Measurements from ENCODE around the gene MXRA5.
"Not testable (repeated sequence)": the region's sequence is repeated elsewhere in the genome, so short reads cannot be mapped to it uniquely, and the experiment has no call there.

Gene MXRA5

DNA sequence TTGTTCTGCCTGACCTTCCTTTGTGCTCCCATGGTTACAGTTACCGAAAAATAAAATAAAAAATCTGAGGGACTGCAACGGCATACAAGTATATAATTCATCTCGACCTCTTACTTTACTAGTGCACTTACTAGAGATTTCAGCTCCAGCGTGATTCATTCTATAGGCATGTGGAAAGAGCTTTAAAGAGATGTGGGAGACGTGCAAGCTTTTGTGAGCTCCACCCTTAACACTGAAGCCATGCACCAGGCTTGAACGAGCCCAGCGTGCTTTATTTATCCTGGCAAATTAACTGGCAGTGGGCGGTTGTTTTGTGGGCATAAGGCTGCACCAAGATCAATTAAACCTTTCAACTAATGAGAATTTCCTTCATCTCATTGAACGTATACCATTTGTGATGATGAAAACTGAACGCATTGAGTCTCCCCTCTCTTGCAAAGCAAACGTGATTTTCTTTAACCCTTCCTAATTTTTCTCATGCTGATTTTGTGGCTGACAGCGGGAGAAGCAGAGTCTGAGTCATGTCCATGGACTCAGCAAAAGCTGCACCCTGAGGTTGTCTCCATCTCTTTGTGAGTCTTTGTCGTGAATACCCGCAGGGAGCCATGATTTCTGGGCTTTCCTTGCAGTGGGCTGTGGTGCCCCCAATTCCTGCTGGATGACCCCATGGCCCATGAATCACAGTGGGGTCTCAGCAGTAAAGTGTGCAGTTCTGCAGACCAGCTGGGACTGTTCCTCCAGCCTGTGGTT, 60.1 kb downstream of the MXRA5 start:
- DNase-seq, result no peak
- no peaks in the 10 kb centered on the region for H3K4me1 Mint-ChIP-seq
- no peak overlapping the region for H3K4me3 Mint-ChIP-seq
- H3K27me3 Mint-ChIP-seq, result no peaks in the 10 kb centered on the region
- H3K9me3 Mint-ChIP-seq, result no peaks in the 10 kb centered on the region
- no peaks in the 10 kb centered on the region for H3K36me3 Mint-ChIP-seq
- H3K27ac Mint-ChIP-seq, result no peak overlapping the region
- CTCF ChIA-PET, result no interaction called here

DNA sequence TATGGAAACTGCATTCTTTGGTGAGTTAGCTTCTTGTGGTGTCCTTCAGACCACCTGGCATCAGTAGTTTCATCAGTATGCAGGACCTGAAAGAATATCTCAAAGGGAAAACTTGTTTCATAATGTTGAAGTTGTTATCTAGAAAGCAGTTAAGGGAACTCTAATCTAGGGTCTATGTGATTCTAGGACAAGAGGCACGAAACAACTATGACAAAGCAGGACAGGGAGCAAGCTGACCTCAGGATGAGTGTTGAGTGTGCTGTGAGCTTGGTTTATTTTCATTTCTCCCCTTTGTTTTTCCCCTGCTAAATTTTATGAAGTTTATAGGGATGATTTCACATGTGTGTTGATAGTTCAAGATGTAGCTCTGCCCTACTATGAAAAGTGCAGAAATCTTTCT, 65.7 kb downstream of the MXRA5 start:
- CTCF ChIA-PET, result no interaction called here
- no peak for DNase-seq
- Mint-ChIP-seq H3K4me3 (no peak overlapping the region), H3K27ac (no peak overlapping the region), H3K4me1 (no peaks in the 10 kb centered on the region), H3K36me3 (no peaks in the 10 kb centered on the region), H3K9me3 (no peaks in the 10 kb centered on the region), H3K27me3 (no peaks in the 10 kb centered on the region)

DNA sequence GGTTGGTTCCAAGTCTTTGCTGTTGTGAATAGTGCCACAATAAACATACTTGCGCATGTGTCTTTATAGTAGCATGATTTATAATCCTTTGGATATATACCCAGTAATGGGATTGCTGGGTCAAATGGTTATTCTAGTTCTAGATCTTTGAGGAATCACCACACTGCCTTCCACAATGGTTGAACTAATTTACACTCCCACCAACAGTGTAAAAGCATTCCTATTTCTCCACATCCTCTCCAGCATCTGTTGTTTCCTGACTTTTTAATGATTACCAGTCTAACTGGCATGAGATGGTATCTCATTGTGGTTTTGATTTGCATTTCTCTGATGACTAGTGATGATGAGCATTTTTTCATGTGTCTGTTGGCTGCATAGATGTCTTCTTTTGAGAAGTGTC, 72.8 kb downstream of the MXRA5 start:
- H3K9me3 Mint-ChIP-seq, H3K36me3 Mint-ChIP-seq, H3K4me1 Mint-ChIP-seq, CTCF ChIA-PET, H3K4me3 Mint-ChIP-seq, H3K27me3 Mint-ChIP-seq, DNase-seq, H3K27ac Mint-ChIP-seq: not testable (repeated sequence)

DNA sequence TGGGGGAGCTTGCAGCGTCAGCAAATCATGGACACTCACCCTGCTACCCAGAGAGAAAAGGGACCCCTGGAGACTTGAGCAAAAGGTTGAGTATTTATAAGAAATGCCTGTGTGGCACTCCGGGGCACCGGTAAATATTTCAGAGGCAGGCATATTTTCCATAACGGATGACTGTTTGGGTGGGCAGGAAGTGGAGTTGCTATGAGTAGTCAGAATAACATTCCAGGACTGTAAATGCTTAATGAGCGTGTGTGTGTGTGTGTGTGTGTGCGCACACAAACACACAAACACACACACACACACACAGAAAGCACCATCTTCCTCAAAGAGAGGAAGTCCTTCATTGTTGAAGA, 74.6 kb downstream of the MXRA5 start:
- no peak for DNase-seq
- Mint-ChIP-seq H3K36me3 (no peaks in the 10 kb centered on the region), H3K9me3 (no peaks in the 10 kb centered on the region), H3K27me3 (no peaks in the 10 kb centered on the region), H3K4me1 (no peaks in the 10 kb centered on the region), H3K4me3 (no peak overlapping the region), H3K27ac (no peak overlapping the region)
- CTCF ChIA-PET, result no interaction called here

DNA sequence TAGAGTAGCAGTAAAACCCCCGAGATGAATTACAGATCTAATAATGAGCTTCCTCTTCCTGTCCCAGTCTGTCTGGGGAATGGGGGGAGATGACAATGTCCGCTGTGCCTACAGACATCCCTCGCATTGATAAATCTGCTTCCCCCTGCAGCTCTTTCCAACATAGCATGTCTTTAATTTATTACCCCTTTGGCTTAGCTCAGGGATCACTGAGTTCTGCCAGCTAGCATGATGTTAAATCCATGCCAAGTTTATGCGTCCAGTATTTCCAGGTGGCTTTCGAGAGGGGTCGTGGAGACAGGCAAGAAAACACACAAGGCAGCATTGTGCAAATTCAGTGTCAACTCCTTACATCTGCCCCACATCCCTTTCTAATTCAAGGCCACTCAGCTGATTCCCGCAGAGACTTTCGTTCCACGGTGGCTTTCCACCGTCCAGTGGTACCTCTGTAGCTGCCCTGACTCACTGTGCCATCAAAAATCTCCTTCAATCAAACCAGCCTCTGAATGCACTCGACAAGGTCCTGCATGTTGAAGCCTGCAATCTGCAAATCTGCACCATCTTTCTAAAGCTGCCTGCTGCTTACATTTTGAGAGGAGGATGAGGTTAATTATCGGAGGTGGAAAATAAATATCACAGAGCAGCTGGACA, 75.1 kb downstream of the MXRA5 start:
- DNase-seq, result no peak
- Mint-ChIP-seq H3K27ac (no peak overlapping the region), H3K9me3 (no peaks in the 10 kb centered on the region), H3K27me3 (no peaks in the 10 kb centered on the region), H3K4me1 (no peaks in the 10 kb centered on the region), H3K4me3 (no peak overlapping the region), H3K36me3 (no peaks in the 10 kb centered on the region)
- CTCF ChIA-PET, result no interaction called here

DNA sequence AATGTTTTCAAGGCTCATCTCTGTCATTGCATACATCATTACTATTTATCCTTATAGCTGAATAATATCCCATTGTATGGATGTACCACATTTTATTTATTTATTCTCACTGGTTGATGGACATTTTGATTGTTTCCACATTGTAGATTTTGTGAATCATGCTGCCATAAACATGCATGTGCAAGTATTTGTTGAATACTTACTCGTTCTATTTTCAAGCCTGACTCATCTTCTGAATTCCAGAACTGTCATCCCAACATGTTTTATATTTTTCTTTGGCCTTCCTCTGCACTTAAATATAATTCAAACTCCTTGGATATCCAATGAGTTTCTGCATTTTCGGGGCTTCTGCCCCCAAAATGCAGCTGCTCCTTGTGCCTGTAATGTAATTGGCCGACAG, 77.6 kb downstream of the MXRA5 start:
- no peak overlapping the region for H3K27ac Mint-ChIP-seq
- H3K4me3 Mint-ChIP-seq, result no peak overlapping the region
- CTCF ChIA-PET, result no interaction called here
- H3K36me3 Mint-ChIP-seq, result no peaks in the 10 kb centered on the region
- no peak for DNase-seq
- no peaks in the 10 kb centered on the region for H3K4me1 Mint-ChIP-seq
- H3K27me3 Mint-ChIP-seq, result no peaks in the 10 kb centered on the region
- H3K9me3 Mint-ChIP-seq, result peaks cover 3% of the 10 kb centered on the region

DNA sequence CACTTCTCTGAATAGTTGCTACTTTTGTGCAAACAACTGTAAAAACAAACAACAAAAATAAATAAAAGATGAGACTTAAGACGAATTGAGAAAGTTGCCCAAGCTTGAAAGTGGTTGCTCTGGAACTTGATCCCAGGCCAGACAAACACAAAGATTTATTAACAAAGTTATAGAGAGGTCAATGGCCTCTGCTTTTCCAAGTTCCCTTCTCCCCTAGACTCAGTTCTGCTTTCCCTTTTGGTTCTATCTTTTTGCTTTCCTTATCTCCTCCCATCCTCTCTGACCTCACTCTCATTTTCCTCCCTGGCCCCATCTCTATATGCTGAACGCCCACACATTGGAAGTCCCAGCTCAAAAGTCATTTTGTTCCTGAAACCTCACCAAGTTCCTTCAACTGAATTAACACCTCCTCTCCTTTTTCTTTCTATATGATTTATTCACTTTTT, 82.7 kb downstream of the MXRA5 start:
- H3K4me3 Mint-ChIP-seq, result no peak overlapping the region
- CTCF ChIA-PET, result no interaction called here
- H3K4me1 Mint-ChIP-seq, result no peaks in the 10 kb centered on the region
- H3K27me3 Mint-ChIP-seq, result no peaks in the 10 kb centered on the region
- H3K27ac Mint-ChIP-seq, result no peak overlapping the region
- DNase-seq, result no peak
- H3K36me3 Mint-ChIP-seq, result no peaks in the 10 kb centered on the region
- peaks cover 5% of the 10 kb centered on the region for H3K9me3 Mint-ChIP-seq

DNA sequence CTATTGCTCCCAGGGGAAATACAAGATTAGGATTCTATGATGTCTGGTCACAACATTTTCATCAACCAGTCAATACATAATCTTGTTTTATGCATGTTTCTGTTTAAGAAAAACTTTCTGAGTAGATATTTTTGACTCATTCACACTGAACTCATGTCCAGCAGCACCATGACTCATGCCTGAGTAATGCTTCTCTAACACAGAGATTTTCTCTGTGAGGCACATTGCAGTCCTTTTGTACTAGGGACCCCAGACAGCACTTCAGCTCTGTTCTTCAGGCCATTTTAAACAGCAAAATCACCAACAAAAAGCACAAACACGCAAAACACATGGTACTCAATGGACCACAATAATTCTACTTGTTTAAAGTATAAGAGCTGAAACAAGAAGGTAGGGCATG, 83.6 kb downstream of the MXRA5 start:
- Mint-ChIP-seq H3K36me3 (no peaks in the 10 kb centered on the region), H3K9me3 (peaks cover 5% of the 10 kb centered on the region), H3K27me3 (no peaks in the 10 kb centered on the region), H3K4me1 (no peaks in the 10 kb centered on the region), H3K27ac (no peak overlapping the region), H3K4me3 (no peak overlapping the region)
- CTCF ChIA-PET, result no interaction called here
- DNase-seq, result no peak

Data from activated naive CD4-positive, alpha-beta T cell treated with anti-CD3 and anti-CD28 coated beads, Interleukin-2, amount 10 ng/mL, durations not matched to agents 7 days and 5 days (primary cell).